ENCODE measurements around the gene BICC1. TPM values are rescaled to one million over a fixed set of nuclear protein-coding genes. Genes with fewer than 3 reads are reported as not detected.

Gene BICC1
- total RNA-seq, 1 donor from 2014 or later = 58.0 TPM

DNA sequence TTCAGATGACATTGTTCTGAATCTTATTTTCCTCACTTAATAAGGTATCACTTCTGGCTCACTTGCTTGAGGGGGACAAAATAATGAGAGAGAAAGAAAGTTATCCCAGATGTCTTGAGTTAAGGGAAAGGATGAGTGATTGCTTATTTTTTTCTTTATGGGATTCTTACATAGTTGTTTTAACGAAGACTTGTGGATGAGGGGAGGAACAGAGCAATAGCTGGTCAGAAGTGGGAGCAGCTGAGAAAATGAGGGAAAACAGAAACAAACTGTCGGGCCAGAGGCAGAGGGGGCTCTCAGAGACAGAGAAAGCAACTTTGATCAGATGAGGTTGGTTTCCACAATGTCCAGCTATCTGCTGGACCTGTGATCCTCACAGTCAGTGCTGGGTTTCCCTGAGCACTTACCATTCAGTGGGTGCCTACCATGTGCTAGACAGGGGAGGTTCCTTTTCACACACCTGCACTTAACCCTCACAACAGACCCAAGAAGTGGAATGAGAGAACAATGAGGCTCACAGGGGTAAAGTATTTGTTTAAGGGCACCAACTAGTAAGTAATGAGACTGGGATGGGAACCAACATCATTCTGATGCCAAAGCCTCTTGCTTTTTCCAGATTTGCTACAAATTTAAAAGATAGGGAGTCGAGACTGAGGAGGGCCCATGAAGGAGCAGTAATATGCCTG lies 64.2 kb downstream of the BICC1 start:
- H3K36me3 ChIP-seq (ENCODE audit: control insufficient read depth, insufficient read depth, low read length) = no peaks in the 10 kb centered on the region
- H3K27me3 ChIP-seq (ENCODE audit: control insufficient read depth, insufficient read depth, low read length) = no peaks in the 10 kb centered on the region
- DNase-seq (ENCODE audit: low read depth) = no peak
- no peak overlapping the region for H3K4me3 ChIP-seq (ENCODE audit: low read depth, low read length)
- TF ChIP-seq, protein P1, sequence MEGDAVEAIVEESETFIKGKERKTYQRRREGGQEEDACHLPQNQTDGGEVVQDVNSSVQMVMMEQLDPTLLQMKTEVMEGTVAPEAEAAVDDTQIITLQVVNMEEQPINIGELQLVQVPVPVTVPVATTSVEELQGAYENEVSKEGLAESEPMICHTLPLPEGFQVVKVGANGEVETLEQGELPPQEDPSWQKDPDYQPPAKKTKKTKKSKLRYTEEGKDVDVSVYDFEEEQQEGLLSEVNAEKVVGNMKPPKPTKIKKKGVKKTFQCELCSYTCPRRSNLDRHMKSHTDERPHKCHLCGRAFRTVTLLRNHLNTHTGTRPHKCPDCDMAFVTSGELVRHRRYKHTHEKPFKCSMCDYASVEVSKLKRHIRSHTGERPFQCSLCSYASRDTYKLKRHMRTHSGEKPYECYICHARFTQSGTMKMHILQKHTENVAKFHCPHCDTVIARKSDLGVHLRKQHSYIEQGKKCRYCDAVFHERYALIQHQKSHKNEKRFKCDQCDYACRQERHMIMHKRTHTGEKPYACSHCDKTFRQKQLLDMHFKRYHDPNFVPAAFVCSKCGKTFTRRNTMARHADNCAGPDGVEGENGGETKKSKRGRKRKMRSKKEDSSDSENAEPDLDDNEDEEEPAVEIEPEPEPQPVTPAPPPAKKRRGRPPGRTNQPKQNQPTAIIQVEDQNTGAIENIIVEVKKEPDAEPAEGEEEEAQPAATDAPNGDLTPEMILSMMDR (IDR thresholded peaks at IDR 0.05; ENCODE audit: insufficient read depth, low read length, poor library complexity, severe bottlenecking) = no peak

DNA sequence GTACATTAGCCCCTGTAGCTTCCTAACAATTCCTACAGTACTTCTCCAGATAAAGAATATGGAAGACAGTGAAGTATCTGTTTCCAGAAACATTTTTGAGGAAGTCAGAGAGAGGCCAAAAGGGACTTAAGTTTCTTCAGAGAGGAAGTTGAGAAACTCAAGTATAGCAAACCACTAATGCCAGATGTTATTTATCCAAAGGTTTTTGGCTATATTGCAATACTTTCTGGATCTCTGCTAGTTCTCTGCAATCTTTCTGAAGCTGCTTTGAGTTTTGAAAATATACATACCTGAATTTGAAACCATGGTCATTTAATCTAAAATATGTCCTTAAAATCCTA lies 64.7 kb downstream of the BICC1 start:
- Histone ChIP-seq H3K4me3 (ENCODE audit: low read depth, low read length) (no peak overlapping the region), H3K27me3 (ENCODE audit: control insufficient read depth, insufficient read depth, low read length) (no peaks in the 10 kb centered on the region), H3K36me3 (ENCODE audit: control insufficient read depth, insufficient read depth, low read length) (no peaks in the 10 kb centered on the region)
- TF ChIP-seq, protein P1 (IDR thresholded peaks at IDR 0.05; ENCODE audit: insufficient read depth, low read length, poor library complexity, severe bottlenecking) = no peak
- DNase-seq (ENCODE audit: low read depth) = no peak

DNA sequence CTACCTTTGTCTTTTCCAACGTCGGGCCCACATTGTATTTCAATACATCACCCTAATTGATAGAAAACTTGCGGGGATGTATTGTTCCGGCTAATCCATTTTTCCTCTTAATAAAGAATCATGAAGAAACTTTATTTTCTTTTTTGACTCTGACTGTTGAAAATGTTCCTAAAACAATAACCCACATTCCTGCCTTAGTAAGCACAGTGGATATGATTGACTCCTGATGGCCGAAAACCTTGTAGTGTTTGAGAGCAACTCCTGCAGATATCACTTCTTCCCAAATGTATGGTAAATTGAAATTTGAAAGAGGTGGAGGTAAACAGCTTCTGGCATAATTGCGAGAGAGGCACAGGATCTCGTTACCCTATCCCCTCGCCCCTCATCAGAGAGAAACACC lies 65.7 kb downstream of the BICC1 start:
- TF ChIP-seq, protein P1 (IDR thresholded peaks at IDR 0.05; ENCODE audit: insufficient read depth, low read length, poor library complexity, severe bottlenecking) = no peak
- no peaks in the 10 kb centered on the region for H3K36me3 ChIP-seq (ENCODE audit: control insufficient read depth, insufficient read depth, low read length)
- H3K27me3 ChIP-seq (ENCODE audit: control insufficient read depth, insufficient read depth, low read length) = no peaks in the 10 kb centered on the region
- no peak overlapping the region for H3K4me3 ChIP-seq (ENCODE audit: low read depth, low read length)
- DNase-seq (ENCODE audit: low read depth) = no peak

DNA sequence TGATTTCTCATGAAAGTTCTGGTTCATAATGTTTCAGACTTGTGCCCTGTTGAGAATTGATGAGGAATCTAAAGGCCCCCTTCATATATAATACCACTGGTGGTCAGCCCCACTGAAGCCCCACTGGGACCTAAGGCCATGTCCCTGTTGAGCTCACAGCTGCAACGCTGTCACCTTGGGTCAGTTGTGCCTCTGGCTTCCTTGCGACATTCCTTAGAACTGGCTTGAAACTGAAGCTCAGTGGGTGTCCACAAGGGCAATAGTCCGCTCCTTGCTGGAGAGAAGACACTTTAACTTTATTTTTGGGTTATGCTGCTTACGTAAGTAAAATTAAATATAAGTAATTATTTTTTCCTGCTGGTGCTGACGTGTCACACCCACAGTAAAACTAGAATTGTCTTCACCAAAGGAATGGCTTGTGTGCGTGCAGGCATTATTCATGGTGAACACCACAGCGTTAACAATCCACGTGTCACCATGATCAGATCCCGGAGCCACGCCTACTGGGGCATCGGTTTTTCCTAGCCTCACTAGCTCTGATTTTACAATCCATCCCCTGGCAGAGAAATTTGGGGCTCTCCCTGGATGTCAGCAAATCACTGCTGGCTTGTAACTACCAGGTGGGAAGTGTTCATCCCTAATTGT lies 66.5 kb downstream of the BICC1 start:
- no peak for DNase-seq (ENCODE audit: low read depth)
- TF ChIP-seq, protein P1 (IDR thresholded peaks at IDR 0.05; ENCODE audit: insufficient read depth, low read length, poor library complexity, severe bottlenecking) = no peak
- H3K27me3 ChIP-seq (ENCODE audit: control insufficient read depth, insufficient read depth, low read length) = no peaks in the 10 kb centered on the region
- no peak overlapping the region for H3K4me3 ChIP-seq (ENCODE audit: low read depth, low read length)
- no peaks in the 10 kb centered on the region for H3K36me3 ChIP-seq (ENCODE audit: control insufficient read depth, insufficient read depth, low read length)

DNA sequence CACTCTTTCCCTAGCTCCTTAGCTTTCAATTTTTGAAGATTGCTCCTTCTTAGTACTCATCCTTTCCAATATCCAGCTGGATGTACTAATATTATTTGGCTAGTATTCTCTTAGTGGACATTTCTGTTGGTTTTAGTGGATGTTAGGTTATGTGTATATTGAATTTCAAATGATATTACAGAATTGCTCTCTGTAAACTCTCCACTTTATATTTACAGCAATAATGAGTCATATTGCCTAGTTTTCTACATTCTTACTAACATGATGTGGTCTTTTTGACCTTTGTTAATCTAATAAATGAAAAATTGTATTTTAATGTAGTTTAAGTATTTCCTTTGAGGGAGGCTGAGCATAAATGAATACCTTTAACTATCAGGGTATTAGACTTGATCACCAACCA lies 69.4 kb downstream of the BICC1 start:
- Histone ChIP-seq H3K36me3 (ENCODE audit: control insufficient read depth, insufficient read depth, low read length) (no peaks in the 10 kb centered on the region), H3K27me3 (ENCODE audit: control insufficient read depth, insufficient read depth, low read length) (no peaks in the 10 kb centered on the region), H3K4me3 (ENCODE audit: low read depth, low read length) (no peak overlapping the region)
- TF ChIP-seq, protein P1 (IDR thresholded peaks at IDR 0.05; ENCODE audit: insufficient read depth, low read length, poor library complexity, severe bottlenecking) = no peak
- no peak for DNase-seq (ENCODE audit: low read depth)

DNA sequence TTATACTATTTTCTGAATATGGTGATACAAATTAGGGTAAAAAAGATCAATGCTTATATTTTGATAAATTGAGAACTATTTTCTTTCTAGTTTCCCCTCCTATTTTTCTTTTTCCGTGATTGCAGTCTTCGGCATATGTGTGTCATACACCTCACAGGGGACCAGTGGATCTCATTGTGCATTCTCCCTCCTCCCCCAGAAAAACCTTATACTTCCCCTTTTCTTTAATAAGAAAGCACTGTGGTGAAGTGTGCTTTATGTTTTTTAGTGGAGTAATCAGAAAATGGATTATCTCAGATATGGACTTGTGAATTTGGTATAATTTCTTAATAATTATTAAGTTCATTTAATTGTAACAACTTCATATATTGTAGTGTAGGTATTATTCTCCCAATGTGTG lies 72.8 kb downstream of the BICC1 start:
- Histone ChIP-seq H3K36me3 (ENCODE audit: control insufficient read depth, insufficient read depth, low read length) (peaks cover 3% of the 10 kb centered on the region), H3K4me3 (ENCODE audit: low read depth, low read length) (no peak overlapping the region), H3K27me3 (ENCODE audit: control insufficient read depth, insufficient read depth, low read length) (no peaks in the 10 kb centered on the region)
- TF ChIP-seq, protein P1 (IDR thresholded peaks at IDR 0.05; ENCODE audit: insufficient read depth, low read length, poor library complexity, severe bottlenecking) = no peak
- no peak for DNase-seq (ENCODE audit: low read depth)

All from kidney epithelial cell (primary cell).